Effector memory CD4-positive, alpha-beta T cell (primary cell): ENCODE results near the gene GCHFR.

Source experiments
- DNase-seq, 3 donors: peaks; one replicate each; pipeline ENCODE4 v3.0.0-alpha.2; 2020
- H3K27ac ChIP-seq: 2 replicates; pipeline ENCODE4 v1.7.0; 2013; ENCODE audit warnings: mild to moderate bottlenecking, low read length, moderate library complexity; ENCODE audit not compliant: insufficient read depth, poor library complexity, severe bottlenecking
- H3K27me3 ChIP-seq: replicated peaks from 2 replicates; pipeline ENCODE4 v1.7.0; 2013; ENCODE audit warnings: mild to moderate bottlenecking, low read length; ENCODE audit not compliant: insufficient read depth, control insufficient read depth, poor library complexity, severe bottlenecking
- H3K36me3 ChIP-seq: 2 replicates; pipeline ENCODE4 v1.7.0; 2013; ENCODE audit warnings: mild to moderate bottlenecking, low read length, moderate library complexity; ENCODE audit not compliant: control insufficient read depth, insufficient read depth
- H3K4me1 ChIP-seq: 2 replicates; pipeline ENCODE4 v1.7.0; 2013; ENCODE audit warnings: low read length, mild to moderate bottlenecking; ENCODE audit not compliant: control insufficient read depth, insufficient read depth, poor library complexity, severe bottlenecking
- H3K4me3 ChIP-seq: 2 replicates; pipeline ENCODE4 v1.7.0; 2013; ENCODE audit warnings: low read length, low read depth, mild to moderate bottlenecking; ENCODE audit not compliant: insufficient read depth, poor library complexity, severe bottlenecking
- H3K9me3 ChIP-seq: 2 replicates; pipeline ENCODE4 v1.7.0; 2013; ENCODE audit warnings: mild to moderate bottlenecking, low read length, moderate library complexity; ENCODE audit not compliant: control insufficient read depth

Gene GCHFR

DNA sequence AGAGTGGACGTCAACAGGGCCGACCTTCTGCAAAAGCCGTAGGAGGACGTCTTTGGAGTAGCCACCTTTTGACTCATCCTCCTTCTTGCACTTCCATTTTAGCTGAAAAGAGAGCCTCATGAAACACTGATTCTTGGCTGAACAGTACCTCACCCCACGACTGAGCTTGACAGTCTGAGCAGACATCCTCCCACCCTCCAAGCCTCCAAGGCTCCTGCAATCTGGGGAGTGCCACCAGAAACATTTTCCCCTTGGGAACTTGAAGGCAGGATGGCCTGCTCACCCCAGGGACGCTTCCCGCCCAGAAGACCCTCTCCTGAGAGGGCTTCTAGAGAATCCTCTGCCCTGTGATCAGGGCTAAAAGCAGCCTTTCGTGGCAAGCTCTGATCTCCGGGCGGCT lies 11.1 kb downstream of the GCHFR start:
- Histone ChIP-seq H3K27me3 (no peaks in the 10 kb centered on the region), H3K36me3 (peaks cover 47% of the 10 kb centered on the region), H3K4me1 (no peaks in the 10 kb centered on the region), H3K27ac (no peak overlapping the region), H3K4me3 (no peak overlapping the region), H3K9me3 (no peaks in the 10 kb centered on the region)
- no peak for DNase-seq

DNA sequence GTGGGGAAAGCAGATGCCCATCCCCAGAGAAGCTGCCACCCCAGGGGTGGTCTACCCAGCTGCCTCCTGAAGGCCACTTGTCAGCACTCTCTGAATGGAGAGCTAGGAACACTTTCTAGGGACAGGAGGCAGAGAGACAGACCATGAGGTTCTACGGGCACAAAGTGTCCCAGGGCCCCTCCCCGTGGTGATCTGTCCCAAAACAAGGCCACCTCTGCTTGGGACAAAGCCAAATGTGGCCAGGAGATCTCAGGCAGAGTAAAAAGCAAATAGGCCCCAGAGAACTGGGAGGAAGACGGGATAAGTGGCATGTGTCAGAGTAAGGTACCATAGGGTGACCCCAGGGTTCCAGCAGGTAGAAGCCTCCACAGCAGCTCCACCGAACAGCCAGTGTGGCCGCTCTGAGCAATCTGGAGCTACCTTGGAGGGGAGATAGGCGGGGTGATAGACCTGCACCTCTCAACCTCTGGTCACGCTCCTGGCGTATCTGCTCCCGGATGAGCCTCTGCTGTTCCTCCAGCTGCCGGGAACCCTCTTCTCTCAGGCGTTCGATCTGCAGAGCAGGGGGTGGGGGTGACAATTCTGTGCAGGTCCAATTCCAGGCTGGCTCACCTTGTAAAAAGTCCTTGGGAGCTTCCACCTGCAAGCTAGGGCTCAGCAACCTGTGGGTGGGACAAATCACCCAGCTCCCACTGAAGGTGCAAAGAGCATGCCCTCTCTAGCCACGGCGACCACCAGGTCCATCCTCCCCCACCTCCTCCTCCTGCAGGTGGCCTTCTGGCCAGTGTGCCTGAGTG lies 12.1 kb downstream of the GCHFR start:
- Histone ChIP-seq H3K4me1 (no peaks in the 10 kb centered on the region), H3K27ac (no peak overlapping the region), H3K9me3 (no peaks in the 10 kb centered on the region), H3K27me3 (no peaks in the 10 kb centered on the region), H3K36me3 (peaks cover 50% of the 10 kb centered on the region), H3K4me3 (no peak overlapping the region)
- no peak for DNase-seq

DNA sequence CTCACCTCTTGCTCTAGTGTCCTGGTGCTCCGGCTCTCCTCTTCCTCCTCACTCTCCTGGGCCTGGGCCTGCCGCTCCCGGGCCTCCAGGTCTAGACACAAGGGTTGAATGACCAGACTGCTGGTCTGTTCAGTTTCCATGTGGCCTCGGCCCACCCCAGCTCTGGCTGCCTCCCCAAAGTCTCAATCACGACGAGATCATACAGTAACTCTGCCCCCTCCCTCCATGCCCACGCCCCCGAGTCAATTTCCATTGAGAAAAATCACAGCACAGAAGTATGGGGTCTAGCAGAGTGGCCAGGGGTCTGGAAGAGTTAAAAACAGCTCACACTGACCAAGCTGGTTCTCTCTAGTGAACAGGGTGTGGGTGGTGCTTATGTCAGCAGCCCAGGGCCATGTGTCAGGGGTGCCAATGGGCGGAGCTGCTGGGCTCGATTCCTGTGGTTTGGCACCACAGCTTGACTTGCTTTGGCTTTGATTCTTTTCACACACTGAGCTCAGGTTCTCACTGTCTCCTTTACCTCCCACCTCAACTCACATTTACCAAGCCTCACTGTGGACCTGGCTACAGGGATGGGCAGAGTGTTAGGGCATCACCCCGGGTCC lies 12.8 kb downstream of the GCHFR start:
- Histone ChIP-seq H3K27me3 (no peaks in the 10 kb centered on the region), H3K9me3 (no peaks in the 10 kb centered on the region), H3K4me1 (no peaks in the 10 kb centered on the region), H3K27ac (no peak overlapping the region), H3K36me3 (peaks cover 50% of the 10 kb centered on the region), H3K4me3 (no peak overlapping the region)
- peak in 1 of 3 donors; percentile 14 for DNase-seq

DNA sequence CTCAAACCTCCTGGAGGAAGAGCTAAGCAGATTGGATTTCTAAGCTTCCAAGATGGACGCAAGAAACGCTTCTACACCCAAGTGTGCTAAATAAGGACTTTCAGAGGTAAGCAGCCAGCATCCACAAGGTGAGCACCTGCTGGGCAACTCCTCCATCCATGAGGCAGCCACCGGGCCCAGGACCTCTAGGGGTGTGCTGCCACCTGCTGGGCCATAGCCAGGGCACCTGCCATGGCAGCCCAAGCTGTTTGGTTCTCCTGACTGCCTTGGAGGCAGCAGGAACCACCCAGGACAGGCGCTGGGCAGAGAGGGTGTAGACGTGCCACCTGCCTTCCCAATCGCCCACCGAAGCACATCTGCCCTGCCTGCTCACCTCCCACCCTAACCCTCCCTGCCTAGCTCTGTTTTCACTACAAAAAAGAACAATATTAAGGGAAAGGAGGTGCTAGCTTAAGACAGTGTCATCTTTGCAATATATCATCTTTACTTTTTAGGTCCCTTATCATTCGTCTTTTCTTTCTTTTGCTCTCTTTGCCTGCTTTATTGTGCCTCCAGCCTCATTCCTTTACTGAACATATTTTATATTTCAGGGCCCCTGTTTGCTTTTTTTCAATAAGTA lies 18.9 kb downstream of the GCHFR start:
- Histone ChIP-seq H3K36me3 (peaks cover 23% of the 10 kb centered on the region), H3K4me1 (peaks cover 8% of the 10 kb centered on the region), H3K27me3 (no peaks in the 10 kb centered on the region), H3K9me3 (no peaks in the 10 kb centered on the region), H3K27ac (no peak overlapping the region), H3K4me3 (no peak overlapping the region)
- peak; percentile 64 to 68 (median 65) for DNase-seq

DNA sequence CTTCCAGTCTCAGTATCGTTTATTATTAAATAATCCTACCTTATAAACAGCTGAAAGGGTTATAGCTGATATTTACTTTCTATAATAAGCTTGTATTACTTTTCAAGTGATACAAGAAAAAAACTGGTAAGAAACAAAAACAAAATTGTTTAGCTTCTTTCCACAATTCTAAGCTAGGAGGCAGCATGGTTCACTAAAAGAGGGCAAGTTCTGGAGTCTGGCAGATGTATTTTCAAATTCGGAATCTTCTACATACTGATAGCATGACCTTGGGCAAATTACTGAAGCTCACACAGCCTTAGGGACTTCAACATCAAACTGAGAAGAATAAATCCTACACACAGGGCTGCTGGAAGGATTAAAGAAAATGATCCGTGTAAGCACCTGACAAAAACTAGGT lies 21.3 kb downstream of the GCHFR start:
- H3K9me3 ChIP-seq: no peaks in the 10 kb centered on the region
- no peak for DNase-seq
- no peak overlapping the region for H3K4me3 ChIP-seq
- H3K36me3 ChIP-seq: peaks cover 1% of the 10 kb centered on the region
- H3K27me3 ChIP-seq: no peaks in the 10 kb centered on the region
- H3K4me1 ChIP-seq: peaks cover 11% of the 10 kb centered on the region
- no peak overlapping the region for H3K27ac ChIP-seq

DNA sequence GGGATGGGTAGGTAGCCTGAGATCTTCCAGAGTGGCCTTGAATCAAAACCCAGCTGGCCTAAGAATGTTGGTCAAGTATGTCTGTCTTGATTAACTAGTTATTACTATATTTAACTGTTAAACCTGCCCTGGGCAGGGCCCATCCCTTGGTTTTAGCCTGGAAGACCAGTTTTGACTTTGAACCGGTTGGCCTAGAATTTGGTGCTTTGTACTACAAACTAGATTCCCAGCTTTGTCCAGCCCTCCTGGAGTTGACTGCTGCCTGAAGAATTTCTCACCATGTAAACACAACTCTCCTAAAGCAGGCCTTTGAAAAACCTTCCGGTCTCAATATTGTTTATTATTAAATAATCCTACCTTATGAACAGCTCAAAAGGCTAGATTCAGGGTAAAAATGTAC lies 21.9 kb downstream of the GCHFR start:
- no peaks in the 10 kb centered on the region for H3K36me3 ChIP-seq
- no peaks in the 10 kb centered on the region for H3K27me3 ChIP-seq
- no peaks in the 10 kb centered on the region for H3K9me3 ChIP-seq
- no peak for DNase-seq
- H3K4me1 ChIP-seq: peaks cover 11% of the 10 kb centered on the region
- no peak overlapping the region for H3K27ac ChIP-seq
- no peak overlapping the region for H3K4me3 ChIP-seq

DNA sequence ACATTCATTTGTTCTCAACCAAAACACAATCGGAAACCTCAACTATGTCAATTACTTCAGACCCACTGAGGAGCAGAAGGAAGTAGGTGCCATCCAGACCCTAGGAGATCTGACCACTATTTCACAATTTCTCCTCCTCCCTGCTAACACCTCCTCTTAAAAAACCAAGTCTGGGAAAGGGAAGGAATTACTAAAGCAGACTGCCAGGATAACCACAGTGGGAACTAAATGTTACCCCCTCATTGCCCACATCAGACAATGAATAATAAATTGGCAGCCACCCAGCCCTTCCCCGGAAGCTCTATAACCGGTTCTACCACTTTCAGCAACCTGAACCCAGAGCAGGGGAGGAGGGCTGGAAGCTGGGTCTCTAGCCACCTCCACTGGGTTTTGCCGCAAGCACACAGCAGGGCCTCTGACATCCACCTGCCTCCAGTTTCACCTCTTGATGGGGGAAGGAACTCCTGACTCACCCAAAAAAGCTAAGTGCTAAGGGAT lies 23.5 kb downstream of the GCHFR start:
- Histone ChIP-seq H3K27ac (no peak overlapping the region), H3K4me1 (peaks cover 11% of the 10 kb centered on the region), H3K9me3 (no peaks in the 10 kb centered on the region), H3K27me3 (no peaks in the 10 kb centered on the region), H3K36me3 (peaks cover 4% of the 10 kb centered on the region), H3K4me3 (no peak overlapping the region)
- peak in 2 of 3 donors; percentile 16 to 21 for DNase-seq

DNA sequence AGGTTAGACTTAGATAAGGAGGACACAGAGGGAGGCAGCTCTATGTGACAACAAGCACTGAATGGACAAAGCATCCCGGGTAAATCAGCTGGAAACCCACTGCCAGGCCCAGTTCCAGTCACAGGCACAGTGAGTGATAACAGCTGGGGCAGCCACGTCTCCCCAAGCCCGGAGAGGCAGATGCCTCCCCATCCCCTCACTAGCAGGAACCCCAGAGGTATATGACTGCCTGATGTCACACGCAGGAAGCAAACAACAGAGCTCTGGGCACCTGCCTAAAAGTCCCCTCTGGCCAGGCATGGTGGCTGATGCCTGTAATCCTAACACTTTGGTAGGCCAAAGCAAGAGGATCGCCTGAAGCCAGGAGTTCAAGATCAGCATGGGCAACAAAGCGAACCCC lies 24.1 kb downstream of the GCHFR start:
- H3K27me3 ChIP-seq: no peaks in the 10 kb centered on the region
- H3K27ac ChIP-seq: no peak overlapping the region
- H3K4me1 ChIP-seq: peaks cover 11% of the 10 kb centered on the region
- peaks cover 4% of the 10 kb centered on the region for H3K36me3 ChIP-seq
- no peak for DNase-seq
- H3K4me3 ChIP-seq: no peak overlapping the region
- H3K9me3 ChIP-seq: no peaks in the 10 kb centered on the region

DNA sequence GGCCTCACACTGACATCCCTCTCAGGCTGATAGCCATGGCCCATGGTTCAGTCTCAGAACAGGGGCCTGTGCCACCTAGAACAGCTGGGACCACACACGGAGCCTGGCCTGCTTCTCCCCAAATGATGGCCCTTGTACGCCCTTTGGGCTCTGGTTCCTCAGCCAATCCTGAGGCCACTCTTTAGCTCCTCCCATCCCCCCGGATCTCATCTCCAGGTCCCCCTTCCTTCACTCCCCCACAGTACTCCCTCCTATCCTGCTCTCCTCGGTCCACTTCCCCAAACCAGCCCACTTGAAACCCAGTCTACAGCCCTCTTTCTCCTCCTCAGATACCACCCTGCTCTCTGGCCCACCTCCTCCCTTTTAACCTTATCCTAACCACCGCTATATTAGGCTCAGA lies 25.3 kb downstream of the GCHFR start:
- no peak overlapping the region for H3K27ac ChIP-seq
- DNase-seq: no peak
- H3K4me1 ChIP-seq: peaks cover 11% of the 10 kb centered on the region
- H3K9me3 ChIP-seq: no peaks in the 10 kb centered on the region
- H3K36me3 ChIP-seq: peaks cover 4% of the 10 kb centered on the region
- no peaks in the 10 kb centered on the region for H3K27me3 ChIP-seq
- no peak overlapping the region for H3K4me3 ChIP-seq

DNA sequence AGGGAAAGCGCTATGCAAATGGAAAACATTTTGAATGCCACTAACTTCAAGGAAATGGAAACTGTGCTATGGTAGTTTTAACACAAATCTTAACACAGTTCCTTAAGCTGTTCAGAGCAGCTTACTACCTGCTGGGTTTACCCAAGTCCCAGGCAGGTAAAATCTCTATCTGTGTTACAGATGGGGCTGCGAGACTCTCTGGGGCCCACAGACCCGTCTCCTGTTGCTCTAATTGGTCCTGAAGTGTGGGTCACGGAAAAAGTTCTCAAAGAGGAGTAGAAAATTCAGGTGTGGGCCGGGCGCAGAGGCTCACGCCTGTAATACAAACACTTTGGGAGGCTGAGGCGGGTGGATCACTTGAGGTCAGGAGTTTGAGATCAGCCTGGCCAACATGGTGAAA lies 26.1 kb downstream of the GCHFR start:
- DNase-seq: no peak
- peaks cover 11% of the 10 kb centered on the region for H3K4me1 ChIP-seq
- no peaks in the 10 kb centered on the region for H3K27me3 ChIP-seq
- no peak overlapping the region for H3K27ac ChIP-seq
- no peaks in the 10 kb centered on the region for H3K9me3 ChIP-seq
- H3K36me3 ChIP-seq: peaks cover 4% of the 10 kb centered on the region
- H3K4me3 ChIP-seq: no peak overlapping the region
